ENCODE results near the gene CNGA2. TPM values are rescaled to one million over a fixed set of nuclear protein-coding genes. Genes with fewer than 3 reads are reported as not detected.

The CNGA2 gene
- total RNA-seq, 1 donor from 2014 or later: not detected

DNA sequence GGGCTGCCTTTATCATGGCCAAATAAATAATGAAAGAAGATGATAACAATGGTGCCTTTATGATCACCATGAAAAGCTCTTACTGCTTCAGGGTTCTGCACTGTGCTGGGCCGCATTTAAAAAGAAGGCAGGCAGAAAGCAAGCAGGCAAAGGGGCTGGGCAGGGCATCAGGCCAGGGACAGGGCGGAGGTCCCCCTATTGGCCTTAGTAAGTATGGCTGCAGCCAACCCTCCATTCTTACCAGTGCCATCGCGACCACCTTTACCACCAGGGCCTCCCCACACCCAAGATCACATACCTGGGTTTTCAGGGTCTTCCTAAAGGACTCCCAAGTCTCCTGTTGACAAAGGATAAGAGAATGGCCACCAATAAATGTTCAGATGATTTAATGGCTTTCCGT is 38.9 kb downstream of the CNGA2 start:
- TF ChIP-seq, protein P1, sequence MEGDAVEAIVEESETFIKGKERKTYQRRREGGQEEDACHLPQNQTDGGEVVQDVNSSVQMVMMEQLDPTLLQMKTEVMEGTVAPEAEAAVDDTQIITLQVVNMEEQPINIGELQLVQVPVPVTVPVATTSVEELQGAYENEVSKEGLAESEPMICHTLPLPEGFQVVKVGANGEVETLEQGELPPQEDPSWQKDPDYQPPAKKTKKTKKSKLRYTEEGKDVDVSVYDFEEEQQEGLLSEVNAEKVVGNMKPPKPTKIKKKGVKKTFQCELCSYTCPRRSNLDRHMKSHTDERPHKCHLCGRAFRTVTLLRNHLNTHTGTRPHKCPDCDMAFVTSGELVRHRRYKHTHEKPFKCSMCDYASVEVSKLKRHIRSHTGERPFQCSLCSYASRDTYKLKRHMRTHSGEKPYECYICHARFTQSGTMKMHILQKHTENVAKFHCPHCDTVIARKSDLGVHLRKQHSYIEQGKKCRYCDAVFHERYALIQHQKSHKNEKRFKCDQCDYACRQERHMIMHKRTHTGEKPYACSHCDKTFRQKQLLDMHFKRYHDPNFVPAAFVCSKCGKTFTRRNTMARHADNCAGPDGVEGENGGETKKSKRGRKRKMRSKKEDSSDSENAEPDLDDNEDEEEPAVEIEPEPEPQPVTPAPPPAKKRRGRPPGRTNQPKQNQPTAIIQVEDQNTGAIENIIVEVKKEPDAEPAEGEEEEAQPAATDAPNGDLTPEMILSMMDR (IDR thresholded peaks at IDR 0.05; ENCODE audit: unreplicated experiment): no peak
- DNase-seq (ENCODE audit: low spot score in 2 of 2, unreplicated experiment in 2 of 2): no peak
- Mint-ChIP-seq H3K9me3 (peaks cover 45% of the 10 kb centered on the region), H3K27me3 (ENCODE audit: low read depth) (no peaks in the 10 kb centered on the region), H3K27ac (no peak overlapping the region), H3K4me3 (no peak overlapping the region), H3K4me1 (peaks cover 4% of the 10 kb centered on the region), H3K36me3 (no peaks in the 10 kb centered on the region)

GRCh38 chrX:151774421-151774820 is 39.9 kb downstream of the CNGA2 start:
- H3K27ac Mint-ChIP-seq: no peak overlapping the region
- H3K36me3 Mint-ChIP-seq: no peaks in the 10 kb centered on the region
- H3K4me3 Mint-ChIP-seq: no peak overlapping the region
- H3K9me3 Mint-ChIP-seq: peaks cover 35% of the 10 kb centered on the region
- H3K4me1 Mint-ChIP-seq: peaks cover 4% of the 10 kb centered on the region
- no peaks in the 10 kb centered on the region for H3K27me3 Mint-ChIP-seq (ENCODE audit: low read depth)
- TF ChIP-seq, protein P1 (IDR thresholded peaks at IDR 0.05; ENCODE audit: unreplicated experiment): no peak
- DNase-seq (ENCODE audit: low spot score in 2 of 2, unreplicated experiment in 2 of 2): no peak

- TF ChIP-seq, protein P1 (IDR thresholded peaks at IDR 0.05; ENCODE audit: unreplicated experiment): no peak
- Mint-ChIP-seq H3K27me3 (ENCODE audit: low read depth) (no peaks in the 10 kb centered on the region), H3K9me3 (peaks cover 24% of the 10 kb centered on the region), H3K27ac (no peak overlapping the region), H3K4me1 (peaks cover 4% of the 10 kb centered on the region), H3K36me3 (no peaks in the 10 kb centered on the region), H3K4me3 (no peak overlapping the region)
- DNase-seq (ENCODE audit: low spot score in 2 of 2, unreplicated experiment in 2 of 2): no peak
These were observed 41.7 kb downstream of the CNGA2 start for GRCh38 chrX:151776181-151776731.

DNA sequence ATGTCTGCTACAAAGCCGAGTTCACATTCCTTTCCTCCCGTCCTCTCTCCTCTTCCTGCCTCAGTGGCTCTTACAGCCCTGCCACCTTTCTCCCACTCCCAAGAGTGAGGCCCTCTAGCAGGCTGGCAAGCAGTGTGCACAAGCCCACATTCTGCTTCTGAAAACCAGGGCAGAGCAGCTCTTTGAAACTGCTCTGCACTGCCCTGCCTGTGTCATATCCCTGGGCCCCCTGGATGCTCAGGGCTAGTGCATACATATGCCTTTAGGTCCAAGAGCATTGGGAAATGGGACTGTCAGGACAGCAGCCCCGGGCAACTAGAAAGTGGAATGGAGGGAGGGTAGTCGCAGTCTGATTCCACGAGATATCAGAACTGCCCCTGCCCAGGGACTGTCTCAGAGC is 42.4 kb downstream of the CNGA2 start:
- TF ChIP-seq, protein P1 (IDR thresholded peaks at IDR 0.05; ENCODE audit: unreplicated experiment): no peak
- Mint-ChIP-seq H3K27me3 (ENCODE audit: low read depth) (no peaks in the 10 kb centered on the region), H3K36me3 (no peaks in the 10 kb centered on the region), H3K9me3 (peaks cover 24% of the 10 kb centered on the region), H3K4me3 (no peak overlapping the region), H3K4me1 (peaks cover 4% of the 10 kb centered on the region), H3K27ac (no peak overlapping the region)
- DNase-seq (ENCODE audit: low spot score in 2 of 2, unreplicated experiment in 2 of 2): no peak

GRCh38 chrX:151779258-151779657 is 44.7 kb downstream of the CNGA2 start:
- H3K9me3 Mint-ChIP-seq: peaks cover 29% of the 10 kb centered on the region
- DNase-seq (ENCODE audit: low spot score in 2 of 2, unreplicated experiment in 2 of 2): no peak
- no peak overlapping the region for H3K4me3 Mint-ChIP-seq
- TF ChIP-seq, protein P1 (IDR thresholded peaks at IDR 0.05; ENCODE audit: unreplicated experiment): no peak
- H3K4me1 Mint-ChIP-seq: peaks cover 4% of the 10 kb centered on the region
- no peaks in the 10 kb centered on the region for H3K36me3 Mint-ChIP-seq
- H3K27ac Mint-ChIP-seq: no peak overlapping the region
- no peaks in the 10 kb centered on the region for H3K27me3 Mint-ChIP-seq (ENCODE audit: low read depth)

- Mint-ChIP-seq H3K36me3 (no peaks in the 10 kb centered on the region), H3K4me1 (peaks cover 4% of the 10 kb centered on the region), H3K27ac (no peak overlapping the region), H3K9me3 (peaks cover 25% of the 10 kb centered on the region), H3K4me3 (no peak overlapping the region), H3K27me3 (ENCODE audit: low read depth) (no peaks in the 10 kb centered on the region)
- TF ChIP-seq, protein P1 (IDR thresholded peaks at IDR 0.05; ENCODE audit: unreplicated experiment): no peak
- DNase-seq (ENCODE audit: low spot score in 2 of 2, unreplicated experiment in 2 of 2): no peak
These were observed 46.1 kb downstream of the CNGA2 start for GRCh38 chrX:151780621-151781020.

All from mesothelial cell of epicardium (in vitro differentiated cells).